Measurements from ENCODE around the gene SDSL.

Gene SDSL

DNA sequence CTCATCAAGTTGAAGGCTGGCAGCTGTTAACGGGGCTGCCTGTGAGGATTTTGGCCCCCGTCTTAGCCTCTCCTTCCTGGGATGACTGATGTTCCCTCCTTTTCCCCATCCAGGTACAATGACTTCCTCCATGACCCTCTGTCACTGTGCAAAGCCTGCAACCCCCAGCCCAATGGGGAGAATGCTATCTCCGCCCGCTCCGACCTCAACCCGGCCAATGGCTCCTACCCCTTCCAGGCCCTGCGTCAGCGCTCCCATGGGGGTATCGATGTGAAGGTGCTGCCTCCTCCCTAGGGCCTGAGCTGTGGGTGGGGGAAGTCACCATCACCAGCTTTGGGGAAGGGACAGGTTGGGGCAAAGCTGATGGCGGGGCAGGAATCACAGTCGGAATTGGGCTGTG lies 34.5 kb upstream of the SDSL start:
- no peak for TF ChIP-seq NFRKB (IDR thresholded peaks at IDR 0.05)
- no peak for TF ChIP-seq LEF1 (IDR thresholded peaks at IDR 0.05; ENCODE audit: borderline replicate concordance)
- no peak for TF ChIP-seq ZNF384 (IDR thresholded peaks at IDR 0.05)
- TF ChIP-seq, protein P1, sequence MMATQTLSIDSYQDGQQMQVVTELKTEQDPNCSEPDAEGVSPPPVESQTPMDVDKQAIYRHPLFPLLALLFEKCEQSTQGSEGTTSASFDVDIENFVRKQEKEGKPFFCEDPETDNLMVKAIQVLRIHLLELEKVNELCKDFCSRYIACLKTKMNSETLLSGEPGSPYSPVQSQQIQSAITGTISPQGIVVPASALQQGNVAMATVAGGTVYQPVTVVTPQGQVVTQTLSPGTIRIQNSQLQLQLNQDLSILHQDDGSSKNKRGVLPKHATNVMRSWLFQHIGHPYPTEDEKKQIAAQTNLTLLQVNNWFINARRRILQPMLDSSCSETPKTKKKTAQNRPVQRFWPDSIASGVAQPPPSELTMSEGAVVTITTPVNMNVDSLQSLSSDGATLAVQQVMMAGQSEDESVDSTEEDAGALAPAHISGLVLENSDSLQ (IDR thresholded peaks at IDR 0.05) = no peak
- no peak for TF ChIP-seq SP1 (IDR thresholded peaks at IDR 0.05)
- TF ChIP-seq ELF4 (IDR thresholded peaks at IDR 0.05) = no peak
- TF ChIP-seq FOXK2 (IDR thresholded peaks at IDR 0.05) = no peak
- no peak for TF ChIP-seq HDGF (IDR thresholded peaks at IDR 0.05; ENCODE audit: borderline replicate concordance)
- TF ChIP-seq TARDBP (IDR thresholded peaks at IDR 0.05) = no peak
- TF ChIP-seq BHLHE40 (IDR thresholded peaks at IDR 0.05; ENCODE audit: borderline replicate concordance) = no peak
- no peak for TF ChIP-seq CTBP1 (IDR thresholded peaks at IDR 0.05; ENCODE audit: borderline replicate concordance)
- no peak for TF ChIP-seq ARNT (IDR thresholded peaks at IDR 0.05)
- TF ChIP-seq L3MBTL2 (conservative IDR thresholded peaks at IDR 0.05) = no peak
- CTCF ChIA-PET = no interaction called here
- no peak for DNase-seq (ENCODE audit: extremely low spot score)
- POLR2A ChIA-PET = no interaction called here

DNA sequence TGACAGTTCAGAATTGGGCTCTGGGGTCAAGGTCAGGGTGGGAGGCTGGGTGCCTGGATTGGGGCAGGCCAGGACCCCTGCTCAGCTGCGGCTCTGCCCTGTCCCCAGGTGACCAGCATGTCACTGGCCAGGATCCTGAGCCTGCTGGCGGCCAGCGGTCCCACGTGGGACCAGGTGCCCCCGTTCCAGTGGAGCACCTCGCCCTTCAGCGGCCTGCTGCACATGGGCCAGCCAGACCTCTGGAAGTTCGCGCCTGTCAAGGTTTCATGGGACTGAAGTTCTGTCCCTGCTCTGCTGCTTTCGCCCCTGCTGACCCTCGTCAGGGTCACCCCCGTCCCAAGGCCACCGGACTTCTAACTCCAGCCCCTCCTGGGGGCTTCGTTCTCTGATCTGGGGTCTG lies 33.8 kb upstream of the SDSL start:
- DNase-seq (ENCODE audit: extremely low spot score) = no peak
- CTCF ChIA-PET = no interaction called here
- TF ChIP-seq, protein P1 (IDR thresholded peaks at IDR 0.05) = no peak
- TF ChIP-seq BHLHE40 (IDR thresholded peaks at IDR 0.05; ENCODE audit: borderline replicate concordance) (no peak), ELF4 (IDR thresholded peaks at IDR 0.05) (no peak), SUZ12 (IDR thresholded peaks at IDR 0.05) (no peak), ARNT (IDR thresholded peaks at IDR 0.05) (no peak), TARDBP (IDR thresholded peaks at IDR 0.05) (no peak)
- POLR2A ChIA-PET = no interaction called here

DNA sequence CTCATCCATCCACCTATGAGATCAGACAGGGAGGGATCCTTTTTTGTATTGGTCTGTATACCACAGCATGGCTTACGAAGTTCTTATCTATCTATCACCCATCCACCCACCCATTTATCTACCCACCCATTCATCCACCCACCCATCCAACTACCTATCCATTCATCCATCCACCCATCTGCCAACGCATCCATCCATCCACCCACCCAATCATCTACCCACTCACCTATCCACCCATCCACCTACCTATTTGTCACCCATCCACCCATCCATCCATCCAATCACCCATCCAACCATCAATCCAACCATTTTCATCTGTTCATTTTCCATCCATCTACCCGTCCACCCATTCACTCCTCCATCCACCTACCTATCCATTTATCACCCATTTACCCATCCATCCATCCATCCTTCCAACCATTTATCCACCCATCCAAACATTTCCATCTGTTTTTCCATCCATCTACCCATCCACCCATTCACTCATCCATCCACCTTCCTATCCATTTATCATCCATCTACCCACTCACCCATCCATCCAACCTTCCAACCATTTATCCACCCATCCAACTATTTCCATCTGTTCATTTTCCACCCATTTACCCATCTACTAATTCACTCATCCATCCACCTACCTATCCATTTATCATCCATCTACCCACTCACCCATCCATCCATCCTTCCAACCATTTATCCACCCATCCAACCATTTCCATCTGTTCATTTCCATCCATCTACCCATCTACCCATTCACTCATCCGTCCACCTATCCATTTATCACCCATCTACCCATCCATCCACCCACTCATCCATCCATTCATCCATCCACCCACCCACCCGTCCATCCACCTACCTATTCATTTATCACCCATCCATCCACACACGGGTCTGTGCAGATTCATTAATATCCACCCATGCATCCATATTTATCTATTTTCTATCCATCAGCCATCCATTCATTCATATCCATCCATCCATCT lies 31.8 kb upstream of the SDSL start:
- CTCF ChIA-PET = no interaction called here
- DNase-seq (ENCODE audit: extremely low spot score) = no peak
- TF ChIP-seq ZNF384 (IDR thresholded peaks at IDR 0.05) (no peak), L3MBTL2 (conservative IDR thresholded peaks at IDR 0.05) (no peak), SP1 (IDR thresholded peaks at IDR 0.05) (no peak), NFRKB (IDR thresholded peaks at IDR 0.05) (no peak), CTBP1 (IDR thresholded peaks at IDR 0.05; ENCODE audit: borderline replicate concordance) (no peak), FOXA1 (IDR thresholded peaks at IDR 0.05) (no peak), ELF4 (IDR thresholded peaks at IDR 0.05) (no peak), BHLHE40 (IDR thresholded peaks at IDR 0.05; ENCODE audit: borderline replicate concordance) (no peak), HDGF (IDR thresholded peaks at IDR 0.05; ENCODE audit: borderline replicate concordance) (no peak), FOXM1 (IDR thresholded peaks at IDR 0.05; ENCODE audit: borderline replicate concordance) (no peak), SUZ12 (IDR thresholded peaks at IDR 0.05) (no peak), LEF1 (IDR thresholded peaks at IDR 0.05; ENCODE audit: borderline replicate concordance) (no peak), ARNT (IDR thresholded peaks at IDR 0.05) (no peak), FOXK2 (IDR thresholded peaks at IDR 0.05) (no peak), TARDBP (IDR thresholded peaks at IDR 0.05) (no peak)
- TF ChIP-seq, protein P1 (IDR thresholded peaks at IDR 0.05) = no peak
- POLR2A ChIA-PET = no interaction called here

DNA sequence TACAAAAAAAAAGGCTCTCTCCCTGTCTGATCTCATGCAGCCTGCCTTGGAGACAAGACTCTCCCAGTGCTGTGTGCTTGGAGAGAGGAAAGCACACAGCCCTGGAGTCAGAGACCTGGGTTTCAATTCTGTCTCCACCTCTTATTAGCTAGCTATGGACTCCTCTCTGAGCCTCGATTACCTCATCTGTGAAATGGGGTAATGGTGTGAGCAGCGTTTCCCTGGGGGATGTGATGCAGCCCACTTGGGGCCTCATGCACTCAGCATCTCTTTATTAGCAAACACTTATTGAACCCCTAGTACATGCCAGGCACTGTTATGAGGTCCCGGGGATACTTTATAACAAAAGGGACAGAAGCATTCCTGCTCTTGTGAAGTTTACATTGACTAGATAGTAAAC lies 31.0 kb upstream of the SDSL start:
- POLR2A ChIA-PET = no interaction called here
- TF ChIP-seq NFRKB (IDR thresholded peaks at IDR 0.05) = no peak
- no peak for TF ChIP-seq ZNF384 (IDR thresholded peaks at IDR 0.05)
- no peak for TF ChIP-seq ELF4 (IDR thresholded peaks at IDR 0.05)
- TF ChIP-seq LEF1 (IDR thresholded peaks at IDR 0.05; ENCODE audit: borderline replicate concordance) = no peak
- CTCF ChIA-PET = no interaction called here
- no peak for DNase-seq (ENCODE audit: extremely low spot score)

DNA sequence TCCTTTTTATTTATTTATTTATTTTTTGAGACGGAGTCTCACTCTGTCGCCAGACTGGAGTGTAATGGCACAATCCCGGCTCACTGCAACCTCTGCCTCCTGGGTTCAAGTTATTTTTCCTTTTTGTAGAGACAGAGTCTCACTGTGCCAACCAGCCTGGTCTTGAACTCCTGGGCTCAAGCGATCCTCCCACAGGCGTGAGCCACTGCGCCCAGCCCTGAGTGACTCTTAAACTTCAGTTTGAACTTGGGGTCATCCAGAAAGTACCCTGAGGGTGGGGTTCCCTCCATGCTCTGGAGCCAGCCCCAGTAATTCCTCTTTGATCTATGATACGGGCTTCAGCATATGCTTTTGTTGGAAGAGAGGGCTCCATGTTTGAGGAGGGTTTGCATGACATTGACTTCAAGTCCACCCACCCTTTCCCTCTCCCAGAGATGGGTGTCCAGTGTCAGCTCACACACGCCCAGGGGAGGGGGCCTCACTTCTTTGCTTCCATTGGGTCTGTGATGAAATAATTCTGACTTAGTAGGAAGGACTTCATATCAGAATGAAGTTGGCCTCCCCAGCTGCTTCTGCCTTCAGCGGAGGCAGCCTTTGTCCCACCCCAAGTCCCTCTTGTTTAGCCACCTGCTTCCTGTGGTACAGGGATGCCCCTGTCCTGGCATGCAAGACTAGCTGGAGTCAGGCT lies 30.4 kb upstream of the SDSL start:
- TF ChIP-seq LEF1 (IDR thresholded peaks at IDR 0.05; ENCODE audit: borderline replicate concordance) (no peak), SUZ12 (IDR thresholded peaks at IDR 0.05) (no peak), CTBP1 (IDR thresholded peaks at IDR 0.05; ENCODE audit: borderline replicate concordance) (no peak), HDGF (IDR thresholded peaks at IDR 0.05; ENCODE audit: borderline replicate concordance) (no peak), ELF4 (IDR thresholded peaks at IDR 0.05) (no peak), ARNT (IDR thresholded peaks at IDR 0.05) (no peak), ZNF384 (IDR thresholded peaks at IDR 0.05) (no peak), SP1 (IDR thresholded peaks at IDR 0.05) (no peak), FOXM1 (IDR thresholded peaks at IDR 0.05; ENCODE audit: borderline replicate concordance) (no peak), TARDBP (IDR thresholded peaks at IDR 0.05) (no peak), FOXA1 (IDR thresholded peaks at IDR 0.05) (no peak), NFRKB (IDR thresholded peaks at IDR 0.05) (no peak), FOXK2 (IDR thresholded peaks at IDR 0.05) (no peak), BHLHE40 (IDR thresholded peaks at IDR 0.05; ENCODE audit: borderline replicate concordance) (no peak), L3MBTL2 (conservative IDR thresholded peaks at IDR 0.05) (no peak)
- TF ChIP-seq, protein P1 (IDR thresholded peaks at IDR 0.05) = no peak
- CTCF ChIA-PET = no interaction called here
- POLR2A ChIA-PET = no interaction called here
- DNase-seq (ENCODE audit: extremely low spot score) = no peak

Data from HEK293T (cell line).